NCI-H526 treated with DMSO at 0.1 percent for 48 hours (cell line): ENCODE measurements around the gene MDM2.
"Not testable (repeated sequence)": the region's sequence is repeated elsewhere in the genome, so short reads cannot be mapped to it uniquely, and the experiment has no call there.

Experiments
- DNase-seq: peaks from one replicate; lab custom pipeline; 2025; lab: John Stamatoyannopoulos, UW

The MDM2 gene

DNA sequence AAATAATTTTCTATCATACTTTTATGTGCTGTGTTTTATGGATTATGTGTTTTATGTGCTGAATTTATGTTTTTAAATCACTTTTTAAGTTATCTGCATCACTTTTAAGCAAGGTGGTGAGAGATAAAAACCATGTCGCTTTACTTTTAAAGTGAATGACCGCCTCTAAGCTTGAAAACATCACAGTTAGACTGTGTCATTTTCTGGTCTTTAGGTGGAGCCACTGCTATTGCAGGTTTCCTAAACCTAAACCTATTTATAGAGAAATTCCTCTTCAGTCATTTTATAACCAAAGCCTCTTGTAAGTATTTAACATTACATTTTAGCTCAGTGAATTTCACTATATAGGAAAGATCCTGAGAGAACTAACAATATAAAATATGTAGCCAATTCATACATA lies 21.0 kb upstream of the MDM2 start:
- DNase-seq: no peak

DNA sequence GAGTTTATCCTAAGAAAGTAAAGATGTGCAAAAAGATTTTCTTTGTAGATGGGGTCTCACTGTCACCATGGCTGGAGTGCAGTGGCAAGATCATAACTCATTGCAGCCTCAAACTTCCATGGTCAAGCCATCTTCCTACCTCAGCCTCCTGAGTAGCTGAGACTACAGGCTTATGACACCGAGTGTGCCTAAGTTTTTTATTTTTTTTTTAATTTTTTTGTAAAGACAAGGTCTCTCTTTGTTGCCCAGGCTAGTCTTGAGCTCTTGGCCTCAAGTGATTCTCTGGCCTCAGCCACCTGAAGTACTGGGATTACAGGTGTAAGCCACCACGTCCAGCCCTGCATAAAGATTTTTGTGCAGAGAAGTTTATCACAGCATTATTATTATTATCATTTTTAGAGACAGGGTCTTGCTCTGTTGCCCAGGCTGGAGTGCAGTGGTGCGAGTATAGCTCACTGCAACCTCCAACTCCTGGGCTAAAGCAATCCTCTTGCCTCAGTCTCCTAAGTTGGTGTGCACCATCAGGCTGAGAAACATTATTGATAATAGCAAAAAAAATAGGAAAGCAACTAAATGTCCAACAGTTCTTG lies 19.3 kb upstream of the MDM2 start:
- no peak for DNase-seq

- DNase-seq: no peak
These were observed 18.7 kb upstream of the MDM2 start for GRCh38 chr12:68789144-68789878.

- no peak for DNase-seq
These were observed 17.7 kb upstream of the MDM2 start for GRCh38 chr12:68790081-68790951.

DNA sequence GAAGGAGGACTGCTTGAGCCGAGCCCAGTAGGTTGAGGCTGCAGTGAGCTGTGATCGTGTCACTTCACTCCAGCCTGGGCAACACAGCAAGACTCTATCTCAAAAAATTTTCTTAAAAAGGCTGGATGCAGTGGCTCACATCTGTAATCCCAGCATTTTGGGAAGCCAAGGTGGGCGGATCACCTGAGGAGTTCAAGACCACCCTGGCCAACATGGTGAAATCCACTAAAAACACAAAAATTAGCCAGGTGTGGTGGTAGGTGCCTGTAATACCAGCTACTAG lies 17.1 kb upstream of the MDM2 start:
- DNase-seq: no peak

- DNase-seq: no peak
These were observed 16.0 kb upstream of the MDM2 start for GRCh38 chr12:68791897-68792481.

GRCh38 chr12:68792952-68793351 lies 15.0 kb upstream of the MDM2 start:
- no peak for DNase-seq

DNA sequence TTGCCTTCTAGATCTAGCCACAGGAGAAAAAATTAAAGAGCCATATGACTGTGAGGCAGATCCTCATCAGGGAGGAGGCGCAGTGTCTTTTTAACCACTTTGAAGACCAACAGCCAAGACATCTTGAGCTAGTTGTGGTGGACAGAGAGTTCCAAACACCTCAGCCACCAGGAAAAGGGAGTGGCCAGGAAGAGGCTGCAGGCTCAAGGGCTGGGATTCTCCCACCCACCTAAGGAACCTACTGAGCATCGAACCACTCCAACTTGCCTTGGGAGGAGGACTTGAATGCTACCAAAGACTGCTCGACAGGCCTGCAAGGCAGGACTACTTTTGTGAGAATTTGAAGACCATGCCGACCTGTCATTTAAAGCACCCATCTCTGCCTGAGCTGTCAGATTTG lies 14.5 kb upstream of the MDM2 start:
- DNase-seq: no peak

- no peak for DNase-seq
These were observed 13.9 kb upstream of the MDM2 start for GRCh38 chr12:68793975-68794652.

GRCh38 chr12:68794653-68795251 lies 13.2 kb upstream of the MDM2 start:
- DNase-seq: no peak

DNA sequence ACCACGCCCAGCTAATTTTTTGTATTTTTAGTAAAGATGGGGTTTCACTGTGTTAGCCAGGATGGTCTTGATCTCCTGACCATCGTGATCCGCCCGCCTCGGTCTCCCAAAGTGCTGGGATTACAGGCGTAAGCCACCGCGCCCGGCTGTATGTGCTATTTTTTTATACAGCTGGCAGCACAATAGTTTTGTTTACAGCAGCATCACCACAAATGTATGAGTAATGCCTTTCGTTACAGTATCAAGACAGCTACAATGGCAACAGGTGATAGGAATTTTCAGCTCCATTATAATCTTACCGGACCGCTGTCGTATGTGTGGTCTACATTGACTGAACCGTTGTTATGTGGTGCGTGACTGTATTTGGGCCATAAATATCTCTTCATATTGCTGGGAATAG lies 11.6 kb upstream of the MDM2 start:
- DNase-seq: no peak

DNA sequence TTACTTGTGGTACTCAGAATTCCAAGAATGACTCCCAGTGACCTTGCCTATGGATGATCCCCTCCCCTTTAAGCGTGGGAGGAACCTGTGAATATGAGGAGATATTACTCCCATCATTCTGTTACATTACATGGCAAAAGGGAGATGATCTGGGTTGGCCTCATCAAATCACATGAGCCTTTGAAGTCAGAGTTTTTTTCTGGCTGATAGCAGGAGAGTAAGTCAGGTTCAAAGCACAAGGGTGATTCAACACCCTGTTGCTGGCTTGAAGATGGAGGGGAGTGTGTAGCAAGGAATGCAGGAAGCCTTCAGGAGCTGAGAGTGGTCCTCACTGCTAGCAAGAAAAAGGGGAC lies 9.1 kb upstream of the MDM2 start:
- DNase-seq: no peak

GRCh38 chr12:68800294-68800693 lies 7.7 kb upstream of the MDM2 start:
- DNase-seq: no peak

- DNase-seq: not testable (repeated sequence)
These were observed 6.9 kb upstream of the MDM2 start for GRCh38 chr12:68801124-68801523.

DNA sequence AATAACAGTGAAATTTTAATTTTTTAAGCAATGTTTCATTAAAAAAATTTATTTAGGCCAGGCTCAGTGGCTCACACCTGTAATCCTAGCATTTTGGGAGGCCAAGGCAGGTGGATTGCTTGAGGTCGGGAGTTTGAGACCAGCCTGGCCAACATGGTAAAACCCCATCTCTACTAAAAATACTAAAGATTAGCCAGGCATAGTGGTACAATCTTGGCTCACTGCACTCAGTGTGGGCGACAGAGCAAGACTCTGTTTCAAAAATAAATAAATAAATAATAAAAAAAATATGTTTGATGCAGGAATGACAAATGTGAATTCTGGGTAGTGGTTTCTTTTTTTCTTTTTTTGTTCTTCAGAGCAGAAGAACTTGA lies 5.6 kb upstream of the MDM2 start:
- DNase-seq: not testable (repeated sequence)

GRCh38 chr12:68802911-68803651 lies 4.9 kb upstream of the MDM2 start:
- not testable (repeated sequence) for DNase-seq

GRCh38 chr12:68803948-68804656 lies 3.9 kb upstream of the MDM2 start:
- no peak for DNase-seq

GRCh38 chr12:68804657-68805591 lies 3.1 kb upstream of the MDM2 start:
- DNase-seq: no peak

GRCh38 chr12:68805592-68806120 lies 2.3 kb upstream of the MDM2 start:
- no peak for DNase-seq
